GM12878 (cell line): ENCODE results near the gene IL18R1.

Source experiments
- BRCA1 ChIP-seq: IDR thresholded peaks from 2 replicates; pipeline ENCODE4 v1.6.1; 2011; ENCODE audit warnings: low read depth, low read length, improper control_type of control experiment
- ESRRA ChIP-seq: IDR thresholded peaks from 2 replicates; pipeline ENCODE4 v1.6.1; 2012; ENCODE audit warnings: mild to moderate bottlenecking, low read length, improper control_type of control experiment
- EZH2 ChIP-seq: IDR thresholded peaks from 2 replicates; pipeline ENCODE4 v1.6.1; 2012; ENCODE audit warnings: low read depth, mild to moderate bottlenecking, control low read depth, inconsistent platforms, low read length, borderline replicate concordance; ENCODE audit not compliant: control insufficient read depth
- JUND ChIP-seq: IDR thresholded peaks from 2 replicates; pipeline ENCODE4 v1.6.1; 2012; ENCODE audit warnings: low read depth, mild to moderate bottlenecking, low read length, improper control_type of control experiment, moderate library complexity
- MYC ChIP-seq: IDR thresholded peaks from 2 replicates; pipeline ENCODE4 v1.6.1; 2011; ENCODE audit warnings: mild to moderate bottlenecking, low read length, moderate library complexity, inconsistent platforms; ENCODE audit not compliant: insufficient read depth, insufficient replicate concordance, insufficient read length, severe bottlenecking
- POLR2A ChIP-seq: IDR thresholded peaks from 2 replicates; pipeline ENCODE4 v1.6.1; 2011; ENCODE audit warnings: low read depth, mild to moderate bottlenecking, low read length
- RAD21 ChIP-seq: IDR thresholded peaks from 2 replicates; pipeline ENCODE4 v1.6.1; 2011; ENCODE audit warnings: mild to moderate bottlenecking, low read depth, low read length, moderate library complexity; ENCODE audit not compliant: insufficient read depth
- SUPT20H ChIP-seq: IDR thresholded peaks from 2 replicates; pipeline ENCODE4 v1.6.1; 2011; ENCODE audit warnings: low read depth, mild to moderate bottlenecking, low read length, moderate library complexity, borderline replicate concordance; ENCODE audit not compliant: control insufficient read depth
- TAF1 ChIP-seq: IDR thresholded peaks from 2 replicates; pipeline ENCODE4 v1.6.1; 2011; ENCODE audit warnings: mild to moderate bottlenecking, low read depth, low read length, borderline replicate concordance
- TF ChIP-seq, protein P1 (sequence below), 3 experiments: IDR thresholded peaks in 2 of 3; conservative IDR thresholded peaks in 1 of 3; 2 replicates each; pipeline ENCODE4 v1.5.1; 2011; ENCODE audit warnings: low read depth in 3 of 3, low read length in 3 of 3, mild to moderate bottlenecking in 3 of 3, control low read depth in 2 of 3, moderate library complexity in 2 of 3, inconsistent platforms in 1 of 3, mixed read lengths in 1 of 3; ENCODE audit not compliant: control insufficient read depth in 2 of 3, insufficient read depth in 1 of 3; ENCODE audit errors: extremely low read depth in 1 of 3
- TF ChIP-seq, protein P2 (sequence below): IDR thresholded peaks from 2 replicates; pipeline ENCODE4 v1.6.1; 2012; ENCODE audit warnings: low read length, inconsistent platforms

DNA sequence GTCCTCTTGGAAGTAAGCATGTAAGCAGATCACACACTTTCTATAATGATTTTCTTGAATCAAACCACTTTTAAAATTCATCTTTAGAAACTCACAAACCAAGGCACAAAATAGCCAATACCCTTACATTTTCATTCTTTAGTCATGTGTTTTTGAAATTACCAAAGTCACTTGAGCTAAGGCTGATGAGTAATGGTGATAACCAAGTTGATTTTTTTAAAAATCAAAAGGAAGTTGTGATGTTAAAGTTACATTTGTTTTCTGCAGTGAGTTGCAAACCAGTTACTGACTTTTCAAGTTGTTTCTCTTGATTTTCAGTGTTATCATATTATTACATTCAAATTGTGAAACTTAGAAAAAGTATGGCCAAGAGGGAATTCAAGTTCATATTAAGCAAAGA is 45.9 kb downstream of the IL18R1 start:
- TF ChIP-seq, protein P1, sequence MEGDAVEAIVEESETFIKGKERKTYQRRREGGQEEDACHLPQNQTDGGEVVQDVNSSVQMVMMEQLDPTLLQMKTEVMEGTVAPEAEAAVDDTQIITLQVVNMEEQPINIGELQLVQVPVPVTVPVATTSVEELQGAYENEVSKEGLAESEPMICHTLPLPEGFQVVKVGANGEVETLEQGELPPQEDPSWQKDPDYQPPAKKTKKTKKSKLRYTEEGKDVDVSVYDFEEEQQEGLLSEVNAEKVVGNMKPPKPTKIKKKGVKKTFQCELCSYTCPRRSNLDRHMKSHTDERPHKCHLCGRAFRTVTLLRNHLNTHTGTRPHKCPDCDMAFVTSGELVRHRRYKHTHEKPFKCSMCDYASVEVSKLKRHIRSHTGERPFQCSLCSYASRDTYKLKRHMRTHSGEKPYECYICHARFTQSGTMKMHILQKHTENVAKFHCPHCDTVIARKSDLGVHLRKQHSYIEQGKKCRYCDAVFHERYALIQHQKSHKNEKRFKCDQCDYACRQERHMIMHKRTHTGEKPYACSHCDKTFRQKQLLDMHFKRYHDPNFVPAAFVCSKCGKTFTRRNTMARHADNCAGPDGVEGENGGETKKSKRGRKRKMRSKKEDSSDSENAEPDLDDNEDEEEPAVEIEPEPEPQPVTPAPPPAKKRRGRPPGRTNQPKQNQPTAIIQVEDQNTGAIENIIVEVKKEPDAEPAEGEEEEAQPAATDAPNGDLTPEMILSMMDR (IDR thresholded peaks at IDR 0.05 in 2 of 3, conservative IDR thresholded peaks at IDR 0.05 in 1 of 3; ENCODE audit: control insufficient read depth in 2 of 3, extremely low read depth in 1 of 3, insufficient read depth in 1 of 3, low read depth in 3 of 3, low read length in 3 of 3): no peak
- TF ChIP-seq, protein P2, sequence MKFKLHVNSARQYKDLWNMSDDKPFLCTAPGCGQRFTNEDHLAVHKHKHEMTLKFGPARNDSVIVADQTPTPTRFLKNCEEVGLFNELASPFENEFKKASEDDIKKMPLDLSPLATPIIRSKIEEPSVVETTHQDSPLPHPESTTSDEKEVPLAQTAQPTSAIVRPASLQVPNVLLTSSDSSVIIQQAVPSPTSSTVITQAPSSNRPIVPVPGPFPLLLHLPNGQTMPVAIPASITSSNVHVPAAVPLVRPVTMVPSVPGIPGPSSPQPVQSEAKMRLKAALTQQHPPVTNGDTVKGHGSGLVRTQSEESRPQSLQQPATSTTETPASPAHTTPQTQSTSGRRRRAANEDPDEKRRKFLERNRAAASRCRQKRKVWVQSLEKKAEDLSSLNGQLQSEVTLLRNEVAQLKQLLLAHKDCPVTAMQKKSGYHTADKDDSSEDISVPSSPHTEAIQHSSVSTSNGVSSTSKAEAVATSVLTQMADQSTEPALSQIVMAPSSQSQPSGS: no peak
- TF ChIP-seq RAD21 (no peak), MYC (no peak), BRCA1 (no peak), SUPT20H (no peak), EZH2 (no peak), POLR2A (no peak), TAF1 (no peak), JUND (no peak), ESRRA (no peak)
